H9 (cell line): ENCODE measurements around the gene KLF2. TPM values are rescaled to one million over a fixed set of nuclear protein-coding genes. Genes with fewer than 3 reads are reported as not detected.

Source experiments
- DNase-seq: peaks from one replicate; pipeline ENCODE4 v3.0.0-alpha.2; 2017
- H2AFZ ChIP-seq: one replicate; pipeline ENCODE4 v1.6.1; 2013; ENCODE audit warnings: mild to moderate bottlenecking, low read length, control low read depth, moderate library complexity
- H2AK5ac ChIP-seq: 2 replicates; pipeline ENCODE4 v1.6.1; 2013; ENCODE audit warnings: low read length, control low read depth, mixed read lengths; ENCODE audit not compliant: insufficient read length
- H2BK120ac ChIP-seq: one replicate; pipeline ENCODE4 v1.6.1; 2013; ENCODE audit warnings: low read depth, mild to moderate bottlenecking, low read length, control low read depth, inconsistent platforms; ENCODE audit not compliant: poor library complexity, severe bottlenecking
- H2BK12ac ChIP-seq: 2 replicates; pipeline ENCODE4 v1.6.1; 2013; ENCODE audit warnings: low read length, control low read depth, mixed read lengths, low read depth; ENCODE audit not compliant: insufficient read length
- H2BK15ac ChIP-seq: 2 replicates; pipeline ENCODE4 v1.6.1; 2013; ENCODE audit warnings: low read depth, low read length, control low read depth
- H2BK20ac ChIP-seq: one replicate; pipeline ENCODE4 v1.6.1; 2013; ENCODE audit warnings: low read depth, mild to moderate bottlenecking, low read length, control low read depth, inconsistent platforms; ENCODE audit not compliant: poor library complexity, severe bottlenecking
- H2BK5ac ChIP-seq: 2 replicates; pipeline ENCODE4 v1.6.1; 2013; ENCODE audit warnings: low read length, control low read depth, mixed read lengths; ENCODE audit not compliant: insufficient read length
- H3K14ac ChIP-seq: 2 replicates; pipeline ENCODE4 v1.6.1; 2013; ENCODE audit warnings: low read length, control low read depth; ENCODE audit not compliant: insufficient read depth
- H3K18ac ChIP-seq: 2 replicates; pipeline ENCODE4 v1.6.1; 2013; ENCODE audit warnings: low read depth, mild to moderate bottlenecking, mixed read lengths, low read length, control low read depth; ENCODE audit not compliant: insufficient read length
- H3K23ac ChIP-seq: 2 replicates; pipeline ENCODE4 v1.6.1; 2013; ENCODE audit warnings: low read length, control low read depth, mixed read lengths, low read depth; ENCODE audit not compliant: insufficient read length
- H3K23me2 ChIP-seq: 2 replicates; pipeline ENCODE4 v1.6.1; 2013; ENCODE audit warnings: low read depth, mild to moderate bottlenecking, mixed read lengths, low read length, control low read depth; ENCODE audit not compliant: insufficient read length, poor library complexity, severe bottlenecking
- H3K27ac ChIP-seq: 2 replicates; pipeline ENCODE4 v1.5.1; 2013; ENCODE audit warnings: low read length, control low read depth, mixed read lengths, low read depth; ENCODE audit not compliant: insufficient read length
- H3K27me3 ChIP-seq: 2 replicates; pipeline ENCODE4 v1.6.1; 2013; ENCODE audit warnings: low read length, control low read depth, inconsistent platforms; ENCODE audit not compliant: insufficient read depth
- H3K4ac ChIP-seq: 2 replicates; pipeline ENCODE4 v1.6.1; 2013; ENCODE audit warnings: low read depth, mild to moderate bottlenecking, control low read depth, inconsistent platforms, low read length, moderate library complexity
- H3K4me1 ChIP-seq: 2 replicates; pipeline ENCODE4 v1.6.1; 2013; ENCODE audit warnings: low read length, control low read depth, inconsistent platforms; ENCODE audit not compliant: insufficient read depth
- H3K4me2 ChIP-seq: 2 replicates; pipeline ENCODE4 v1.6.1; 2013; ENCODE audit warnings: low read length, control low read depth, mixed read lengths; ENCODE audit not compliant: insufficient read length, insufficient read depth
- H3K56ac ChIP-seq: 2 replicates; pipeline ENCODE4 v1.6.1; 2013; ENCODE audit warnings: low read depth, mild to moderate bottlenecking, mixed read lengths, low read length, control low read depth; ENCODE audit not compliant: insufficient read length
- H3K79me1 ChIP-seq: 2 replicates; pipeline ENCODE4 v1.6.1; 2013; ENCODE audit warnings: low read depth, mild to moderate bottlenecking, moderate library complexity, low read length, control low read depth, inconsistent platforms; ENCODE audit not compliant: insufficient read depth, poor library complexity, severe bottlenecking
- H3K79me2 ChIP-seq: 2 replicates; pipeline ENCODE4 v1.6.1; 2013; ENCODE audit warnings: low read length, control low read depth, inconsistent platforms; ENCODE audit not compliant: insufficient read depth
- H3K9ac ChIP-seq: 2 replicates; pipeline ENCODE4 v1.6.1; 2013; ENCODE audit warnings: low read length, control low read depth, mixed read lengths; ENCODE audit not compliant: insufficient read length; ENCODE audit errors: extremely low read depth
- H3K9me3 ChIP-seq: one replicate; pipeline ENCODE4 v1.6.1; 2013; ENCODE audit warnings: low read depth, low read length, inconsistent platforms; ENCODE audit not compliant: control insufficient read depth
- H3T11ph ChIP-seq: one replicate; pipeline ENCODE4 v1.6.1; 2013; ENCODE audit warnings: mild to moderate bottlenecking, low read length, control low read depth, inconsistent platforms
- H4K20me1 ChIP-seq: one replicate; pipeline ENCODE4 v1.6.1; 2013; ENCODE audit not compliant: control insufficient read depth, insufficient read length, insufficient read depth
- H4K5ac ChIP-seq: 2 replicates; pipeline ENCODE4 v1.6.1; 2013; ENCODE audit warnings: low read depth, mild to moderate bottlenecking, mixed read lengths, low read length, control low read depth; ENCODE audit not compliant: insufficient read length
- H4K8ac ChIP-seq: replicated peaks from 2 replicates; pipeline ENCODE4 v1.6.1; 2013; ENCODE audit warnings: low read length, control low read depth, mixed read lengths, low read depth; ENCODE audit not compliant: insufficient read length
- H4K91ac ChIP-seq: 2 replicates; pipeline ENCODE4 v1.6.1; 2013; ENCODE audit warnings: low read depth, mild to moderate bottlenecking, moderate library complexity, mixed read lengths, low read length, control low read depth; ENCODE audit not compliant: insufficient read length
- H3K27ac Mint-ChIP-seq, 3 experiments: 2 replicates in 2 of 3; 3 replicates in 1 of 3; pipeline ENCODE4 v1.8.0; 2020 to 2021; ENCODE audit warnings: mixed read lengths in 3 of 3, mild to moderate bottlenecking in 1 of 3, moderate library complexity in 1 of 3
- H3K27me3 Mint-ChIP-seq: 2 replicates; pipeline ENCODE4 v1.8.0; 2021; ENCODE audit warnings: low read depth, mild to moderate bottlenecking, moderate library complexity, mixed read lengths
- H3K36me3 Mint-ChIP-seq, 3 experiments: 2 replicates in 2 of 3; 3 replicates in 1 of 3; pipeline ENCODE4 v1.8.0; 2020 to 2021; ENCODE audit warnings: low read depth in 3 of 3, mixed read lengths in 3 of 3; ENCODE audit not compliant: insufficient read depth in 1 of 3
- H3K4me1 Mint-ChIP-seq, 2 experiments: 2 replicates each; pipeline ENCODE4 v1.8.0; 2020; ENCODE audit warnings: mixed read lengths in 2 of 2
- H3K4me3 Mint-ChIP-seq, 2 experiments: 2 replicates in 1 of 2; 3 replicates in 1 of 2; pipeline ENCODE4 v1.8.0; 2020 to 2021; ENCODE audit warnings: mild to moderate bottlenecking in 2 of 2, mixed read lengths in 2 of 2, moderate library complexity in 1 of 2
- H3K9me3 Mint-ChIP-seq, 2 experiments: 2 replicates in 1 of 2; 3 replicates in 1 of 2; pipeline ENCODE4 v1.8.0; 2020; ENCODE audit warnings: mild to moderate bottlenecking in 2 of 2, mixed read lengths in 2 of 2, moderate library complexity in 1 of 2
- WGBS: extraction: QIAGEN DNeasy Blood & Tissue Kit; methylation state at CpG from one replicate; pipeline ENCODE4 v1.1.7; 2013; ENCODE audit warnings: missing lambda C conversion rate, low lambda C conversion rate, mixed read lengths; ENCODE audit not compliant: insufficient read length; ENCODE audit errors: extremely low coverage; 5-methylcytosine and 5-hydroxymethylcytosine counted together
- total RNA-seq: library from RNA; stranded (reverse); gene quantifications from 2 replicates; pipeline ENCODE4 v1.2.1, GENCODE V29; 2021
- TF ChIP-seq, protein P1 (sequence below): fragments of 200-600 bp; sonication (generic); conservative IDR thresholded peaks from 3 replicates; pipeline ENCODE4 v1.8.0; 2021; ENCODE audit warnings: antibody characterized with exemption, mild to moderate bottlenecking

KLF2 gene
- total RNA-seq, 1 experiment from 2014 or later = 0.33 TPM

DNA sequence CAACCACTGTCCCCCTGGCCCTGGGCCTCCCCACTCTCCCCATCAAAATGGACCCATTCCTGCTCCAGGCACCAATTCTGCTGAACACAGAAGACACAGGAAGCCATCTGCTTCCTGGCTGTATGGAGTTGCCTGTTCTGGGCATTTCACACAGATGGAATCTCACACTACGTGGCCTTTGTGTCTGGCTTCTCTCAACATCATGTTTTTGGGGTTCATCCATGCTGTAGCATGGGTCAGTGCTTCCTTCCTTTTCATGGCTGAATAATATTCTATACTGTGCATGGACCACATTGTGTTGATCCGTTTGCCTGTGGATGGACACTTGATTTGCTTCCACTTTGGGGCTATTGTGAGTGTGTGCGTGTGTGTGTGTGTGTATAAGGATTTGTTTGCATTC lies 15.0 kb upstream of the KLF2 start:
- no peak for DNase-seq
- no peak overlapping the region for H3K14ac ChIP-seq
- no peak overlapping the region for H3T11ph ChIP-seq
- no peak overlapping the region for H2BK20ac ChIP-seq
- H2AFZ ChIP-seq = no peak overlapping the region
- H3K9me3 ChIP-seq = no peaks in the 10 kb centered on the region
- Mint-ChIP-seq H3K4me3 (no peak overlapping the region), H3K27me3 (peaks cover 1% of the 10 kb centered on the region), H3K9me3 (no peaks in the 10 kb centered on the region; a peak in 3 of 5 replicates), H3K36me3 (no peaks in the 10 kb centered on the region), H3K27ac (no peak overlapping the region), H3K4me1 (peaks cover 0 to 9% of the 10 kb centered on the region in 2 experiments; a peak in 2 of 4 replicates)
- no peaks in the 10 kb centered on the region for H3K79me1 ChIP-seq
- H3K9ac ChIP-seq = no peak overlapping the region
- H4K5ac ChIP-seq = no peak overlapping the region
- H4K8ac ChIP-seq = no peak overlapping the region
- H3K56ac ChIP-seq = no peak overlapping the region
- H3K27ac ChIP-seq = no peak overlapping the region
- no peak overlapping the region for H2BK12ac ChIP-seq
- no peaks in the 10 kb centered on the region for H3K79me2 ChIP-seq
- H3K18ac ChIP-seq = no peak overlapping the region
- H2BK15ac ChIP-seq = no peak overlapping the region
- H3K23ac ChIP-seq = no peak overlapping the region
- TF ChIP-seq, protein P1, sequence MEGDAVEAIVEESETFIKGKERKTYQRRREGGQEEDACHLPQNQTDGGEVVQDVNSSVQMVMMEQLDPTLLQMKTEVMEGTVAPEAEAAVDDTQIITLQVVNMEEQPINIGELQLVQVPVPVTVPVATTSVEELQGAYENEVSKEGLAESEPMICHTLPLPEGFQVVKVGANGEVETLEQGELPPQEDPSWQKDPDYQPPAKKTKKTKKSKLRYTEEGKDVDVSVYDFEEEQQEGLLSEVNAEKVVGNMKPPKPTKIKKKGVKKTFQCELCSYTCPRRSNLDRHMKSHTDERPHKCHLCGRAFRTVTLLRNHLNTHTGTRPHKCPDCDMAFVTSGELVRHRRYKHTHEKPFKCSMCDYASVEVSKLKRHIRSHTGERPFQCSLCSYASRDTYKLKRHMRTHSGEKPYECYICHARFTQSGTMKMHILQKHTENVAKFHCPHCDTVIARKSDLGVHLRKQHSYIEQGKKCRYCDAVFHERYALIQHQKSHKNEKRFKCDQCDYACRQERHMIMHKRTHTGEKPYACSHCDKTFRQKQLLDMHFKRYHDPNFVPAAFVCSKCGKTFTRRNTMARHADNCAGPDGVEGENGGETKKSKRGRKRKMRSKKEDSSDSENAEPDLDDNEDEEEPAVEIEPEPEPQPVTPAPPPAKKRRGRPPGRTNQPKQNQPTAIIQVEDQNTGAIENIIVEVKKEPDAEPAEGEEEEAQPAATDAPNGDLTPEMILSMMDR = no peak
- no peak overlapping the region for H4K91ac ChIP-seq
- H2AK5ac ChIP-seq = no peak overlapping the region
- H3K4ac ChIP-seq = no peak overlapping the region
- H3K4me2 ChIP-seq = no peak overlapping the region
- no CpG with 5 or more reads among the region's 3 CpGs for WGBS
- no peaks in the 10 kb centered on the region for H3K4me1 ChIP-seq
- no peaks in the 10 kb centered on the region for H3K23me2 ChIP-seq
- no peak overlapping the region for H2BK5ac ChIP-seq
- H3K27me3 ChIP-seq = no peaks in the 10 kb centered on the region
- H2BK120ac ChIP-seq = no peak overlapping the region
- H4K20me1 ChIP-seq = no peaks in the 10 kb centered on the region
